AG04450 (cell line): Measurements from ENCODE around the gene TRDMT1. TPM values are rescaled to one million over a fixed set of nuclear protein-coding genes. Genes with fewer than 3 reads are reported as not detected.

Source experiments
- CTCF ChIA-PET: fragments of 300-600, 350-600 bp; formaldehyde crosslinking; extraction: SDS; loops from one replicate; lab custom pipeline; 2022; ENCODE audit warnings: antibody characterized with exemption, inconsistent platforms; lab: Charles Lee
- POLR2A ChIA-PET: fragments of 350-600 bp; formaldehyde crosslinking; extraction: SDS; loops from one replicate; lab custom pipeline; 2021; ENCODE audit warnings: antibody characterized with exemption, inconsistent platforms; lab: Yijun Ruan, JAX
- DNase-seq: peaks from one replicate; pipeline ENCODE4 v3.0.0-alpha.2; 2011; ENCODE audit warnings: low read depth, low spot score
- H3K27ac ChIP-seq: one replicate; pipeline ENCODE4 v1.5.1; 2012; ENCODE audit warnings: low read depth, low read length, control low read depth
- H3K27me3 ChIP-seq: one replicate; pipeline ENCODE4 v1.6.0; 2012; ENCODE audit warnings: low read length; ENCODE audit not compliant: control insufficient read depth, insufficient read depth
- H3K4me3 ChIP-seq: 2 replicates; pipeline ENCODE4 v1.5.1; 2011; ENCODE audit warnings: mild to moderate bottlenecking, low read depth, low read length, control low read depth
- H3K9me3 ChIP-seq: 2 replicates; pipeline ENCODE4 v1.5.1; 2012; ENCODE audit warnings: low read length; ENCODE audit not compliant: control insufficient read depth, insufficient read depth
- polyA plus RNA-seq: library from polyadenylated mRNA; depleted of rRNA; stranded (reverse); fragments of >200 nt; gene quantifications from 2 replicates; pipeline ENCODE4 v1.2.3, GENCODE V29; 2011
- TF ChIP-seq, protein P1 (sequence below): IDR thresholded peaks from 2 replicates; pipeline ENCODE4 v1.5.1; 2011; ENCODE audit warnings: low read depth, low read length, control low read depth, inconsistent platforms

TRDMT1 gene
- polyA plus RNA-seq, 1 experiment, result 7.1 TPM

GRCh38 chr10:17214526-17214925 lies 13.1 kb upstream of the TRDMT1 start:
- DNase-seq, result no peak
- ChIA-PET CTCF (interaction anchor here (0.5 to 1.3 kb wide), 2 partner anchors 13 to 34 kb away, joined by 6 to 8 read pairs; partner anchors contain the start of gene VIM), POLR2A (interaction anchor here (2.0 to 2.7 kb wide), 2 partner anchors 13 to 15 kb away, joined by 12 to 13 read pairs; partner anchors contain the start of genes TRDMT1 and VIM)
- Histone ChIP-seq H3K9me3 (no peaks in the 10 kb centered on the region), H3K4me3 (peak overlapping the region; percentile 33), H3K27me3 (no peaks in the 10 kb centered on the region), H3K27ac (peak overlapping the region; percentile 92)
- TF ChIP-seq, protein P1, sequence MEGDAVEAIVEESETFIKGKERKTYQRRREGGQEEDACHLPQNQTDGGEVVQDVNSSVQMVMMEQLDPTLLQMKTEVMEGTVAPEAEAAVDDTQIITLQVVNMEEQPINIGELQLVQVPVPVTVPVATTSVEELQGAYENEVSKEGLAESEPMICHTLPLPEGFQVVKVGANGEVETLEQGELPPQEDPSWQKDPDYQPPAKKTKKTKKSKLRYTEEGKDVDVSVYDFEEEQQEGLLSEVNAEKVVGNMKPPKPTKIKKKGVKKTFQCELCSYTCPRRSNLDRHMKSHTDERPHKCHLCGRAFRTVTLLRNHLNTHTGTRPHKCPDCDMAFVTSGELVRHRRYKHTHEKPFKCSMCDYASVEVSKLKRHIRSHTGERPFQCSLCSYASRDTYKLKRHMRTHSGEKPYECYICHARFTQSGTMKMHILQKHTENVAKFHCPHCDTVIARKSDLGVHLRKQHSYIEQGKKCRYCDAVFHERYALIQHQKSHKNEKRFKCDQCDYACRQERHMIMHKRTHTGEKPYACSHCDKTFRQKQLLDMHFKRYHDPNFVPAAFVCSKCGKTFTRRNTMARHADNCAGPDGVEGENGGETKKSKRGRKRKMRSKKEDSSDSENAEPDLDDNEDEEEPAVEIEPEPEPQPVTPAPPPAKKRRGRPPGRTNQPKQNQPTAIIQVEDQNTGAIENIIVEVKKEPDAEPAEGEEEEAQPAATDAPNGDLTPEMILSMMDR, result no peak

- CTCF ChIA-PET, result interaction anchor here (0.5 to 1.3 kb wide), 2 partner anchors 14 to 33 kb away, joined by 6 to 8 read pairs; partner anchors contain the start of gene VIM
- no peaks in the 10 kb centered on the region for H3K9me3 ChIP-seq
- no peak for DNase-seq
- H3K27ac ChIP-seq, result peak overlapping the region; percentile 73
- TF ChIP-seq, protein P1, result no peak
- POLR2A ChIA-PET, result interaction anchor here (0.5 to 2.7 kb wide), 4 partner anchors 12 to 248 kb away, joined by 4 to 13 read pairs (median 8); partner anchors contain the start of genes TRDMT1 and VIM
- H3K4me3 ChIP-seq, result no peak overlapping the region
- H3K27me3 ChIP-seq, result no peaks in the 10 kb centered on the region
These were observed 12.3 kb upstream of the TRDMT1 start for GRCh38 chr10:17213646-17214349.

DNA sequence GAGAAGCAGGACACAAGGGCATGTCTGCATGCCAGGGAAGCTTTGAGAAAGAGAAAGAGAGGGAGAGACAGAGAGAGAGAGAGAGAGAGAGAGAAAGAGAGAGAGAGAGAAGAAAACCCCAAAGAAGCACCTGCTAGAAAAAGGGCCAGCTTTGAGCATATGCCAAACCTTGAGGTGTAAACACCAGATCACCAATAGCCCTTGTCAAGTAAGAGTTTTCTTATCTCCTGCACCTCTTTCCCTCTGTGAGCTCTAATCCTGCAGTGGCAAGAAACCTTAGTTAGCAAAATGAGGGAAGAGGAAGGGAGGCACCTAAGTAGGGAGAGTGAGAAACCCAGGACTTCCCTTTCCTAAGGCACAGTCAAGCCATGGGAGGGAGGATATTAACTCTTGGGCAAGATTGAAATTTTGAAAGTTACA lies 11.3 kb upstream of the TRDMT1 start:
- POLR2A ChIA-PET, result interaction anchor here (0.7 to 2.7 kb wide), 3 partner anchors 12 to 260 kb away, joined by 3 to 13 read pairs (median 12); partner anchors contain the start of genes TRDMT1 and VIM

GRCh38 chr10:17210361-17210760 lies 8.9 kb upstream of the TRDMT1 start:
- Histone ChIP-seq H3K27me3 (no peaks in the 10 kb centered on the region), H3K9me3 (no peaks in the 10 kb centered on the region), H3K27ac (no peak overlapping the region), H3K4me3 (no peak overlapping the region)
- DNase-seq, result no peak
- ChIA-PET CTCF (interaction anchor here (0.5 kb wide), 1 partner anchor 20 kb away, joined by 3 read pairs; no protein-coding TSS in a partner anchor), POLR2A (interaction anchor here (0.7 to 1.5 kb wide), 2 partner anchors 9 to 224 kb away, joined by 4 read pairs; partner anchors contain the start of gene TRDMT1)
- TF ChIP-seq, protein P1, result no peak

More for the DNA sequence above, 11.3 kb upstream of the TRDMT1 start:
- CTCF ChIA-PET, result no interaction called here
- Histone ChIP-seq H3K27me3 (no peaks in the 10 kb centered on the region), H3K4me3 (no peak overlapping the region), H3K27ac (no peak overlapping the region), H3K9me3 (no peaks in the 10 kb centered on the region)
- TF ChIP-seq, protein P1, result no peak
- no peak for DNase-seq

DNA sequence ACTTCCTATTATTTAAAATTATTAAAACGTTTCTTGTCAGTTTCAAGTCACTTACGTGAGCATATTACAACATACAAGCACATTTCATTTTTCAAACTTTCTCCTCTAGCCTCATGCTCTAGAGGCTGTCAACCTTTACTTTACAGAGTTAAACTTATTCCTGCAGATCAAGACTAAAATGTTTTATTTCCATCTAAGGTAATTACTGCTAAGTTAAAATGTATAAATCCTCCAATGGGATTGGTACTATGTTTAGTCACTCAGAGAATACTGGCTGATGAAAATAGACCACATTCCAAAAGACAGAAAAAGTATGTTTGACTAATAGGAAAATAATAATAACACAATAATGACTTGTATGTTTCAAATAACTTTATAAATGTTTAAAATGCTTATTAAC lies 8.4 kb upstream of the TRDMT1 start:
- Histone ChIP-seq H3K27me3 (no peaks in the 10 kb centered on the region), H3K27ac (no peak overlapping the region), H3K4me3 (no peak overlapping the region), H3K9me3 (no peaks in the 10 kb centered on the region)
- TF ChIP-seq, protein P1, result no peak
- CTCF ChIA-PET, result no interaction called here
- POLR2A ChIA-PET, result no interaction called here
- no peak for DNase-seq
